Adrenal gland (tissue), 12 donors: ENCODE results near the gene INSRR. TPM values are rescaled to one million over a fixed set of nuclear protein-coding genes. Genes with fewer than 3 reads are reported as not detected.

Experiments
- DNase-seq, 7 donors: peaks; one replicate each; pipeline ENCODE4 v3.0.0-alpha.2; 2019 to 2020
- H3K27ac ChIP-seq, 5 donors: fragments of 200-600 bp; sonication (generic) in 4 of 5; 1 replicate in 3 of 5; 2 replicates in 2 of 5; pipeline versions ENCODE4 v1.5.1 to v1.8.0; 2016 to 2020; ENCODE audit warnings: mild to moderate bottlenecking in 1 of 5
- H3K27me3 ChIP-seq: fragments of 200-600 bp; 2 replicates; pipeline ENCODE4 v1.8.0; 2021
- H3K36me3 ChIP-seq, 2 donors: fragments of 200-600 bp; replicated peaks in 1 of 2; 1 replicate in 1 of 2; 2 replicates in 1 of 2; pipeline versions ENCODE4 v1.5.1 to v1.8.0; 2018 to 2022
- H3K4me1 ChIP-seq, 2 donors: fragments of 200-600 bp; replicated peaks in 1 of 2; 1 replicate in 1 of 2; 2 replicates in 1 of 2; pipeline versions ENCODE4 v1.5.1 to v1.8.0; 2018 to 2021
- H3K4me3 ChIP-seq, 4 donors: fragments of 200-600 bp; sonication (generic) in 3 of 4; one replicate each; pipeline ENCODE4 v1.5.1; 2016 to 2018
- H3K9me3 ChIP-seq, 3 donors: fragments of 200-600 bp; sonication (generic) in 1 of 3; replicated peaks in 1 of 3; 1 replicate in 2 of 3; 2 replicates in 1 of 3; pipeline versions ENCODE4 v1.5.1 to v1.8.0; 2016 to 2021
- CTCF ChIP-seq, 6 experiments: fragments of 450-650 bp in 4 of 6; fragments of 200-600 bp in 2 of 6; sonication (generic) in 1 of 6; IDR thresholded peaks; 1 replicate in 5 of 6; 2 replicates in 1 of 6; pipeline versions ENCODE4 v1.5.1 to v1.8.0; 2016 to 2021; ENCODE audit warnings: antibody characterized with exemption in 6 of 6, mild to moderate bottlenecking in 2 of 6, moderate library complexity in 1 of 6
- POLR2A ChIP-seq, 2 donors: fragments of 450-650 bp; IDR thresholded peaks; one replicate each; pipeline ENCODE4 v1.6.1; 2017; ENCODE audit warnings: antibody characterized with exemption in 2 of 2, mild to moderate bottlenecking in 2 of 2, moderate library complexity in 1 of 2
- WGBS, 4 donors: extraction: QIAGEN DNeasy Blood & Tissue Kit in 2 of 4; methylation state at CpG; one replicate each; pipeline versions ENCODE4 v1.1.5 to v1.1.7; 2013 to 2017; 5-methylcytosine and 5-hydroxymethylcytosine counted together
- intact Hi-C, 2 donors: fragments of 100-400 bp; cut with DNase I; formaldehyde crosslinking; loops; one replicate each; pipeline versions ENCODE4 v1.14.1 to v1.15.0; 2022 to 2023
- polyA plus RNA-seq, 3 donors: library from polyadenylated mRNA; stranded (reverse); fragments of 200-250 nt in 2 of 3; fragments of 350-450 nt in 1 of 3; fragmentation: Illumina TruSeq in 1 of 3; extraction: RNeasy Lipid Tissue Mini Kit (QIAGEN cat#74804) in 1 of 3; gene quantifications; one replicate each; pipeline ENCODE4 v1.2.3, GENCODE V29; 2013 to 2014
- total RNA-seq, 9 donors: library from RNA; depleted of rRNA in 4 of 9; stranded (reverse); fragments of >200 nt in 4 of 9; fragments of 120-200 nt in 1 of 9; fragmentation: NEBNext Ultra II Directional in 1 of 9; extraction: Animal tissue kit (Norgen Biotek cat#: 25700) in 1 of 9; gene quantifications; one replicate each; pipeline versions ENCODE4 v1.1.0 to v1.2.4, GENCODE V29; 2013 to 2023
- donor health status: healthy with polysubstance abuse.
- donor health status: Bipolar disorder and iron deficiency.
- donor health status: DM: yes; HTN: yes; CAD: no.
- donor health status: DM: no; HTN: no; CAD: no.
- donor health status: DM: no; HTN: no; CAD: no.
- donor health status: DM: yes; HTN: yes; CAD: no.

The INSRR gene
- total and polyA plus RNA-seq, 12 donors: 0.04 to 8.7 (median 0.35) TPM; not detected in 2

- no peak for DNase-seq
- Histone ChIP-seq H3K36me3 (no peaks in the 10 kb centered on the region), H3K4me3 (no peak overlapping the region), H3K9me3 (no peaks in the 10 kb centered on the region), H3K4me1 (no peaks in the 10 kb centered on the region), H3K27me3 (no peaks in the 10 kb centered on the region), H3K27ac (no peak overlapping the region)
- TF ChIP-seq POLR2A (IDR thresholded peaks at IDR 0.05): no peak
- TF ChIP-seq CTCF (IDR thresholded peaks at IDR 0.05): no peak
- intact Hi-C loops: no loop called here
- 59 to 80% (median 73%) methylated on average over 3 of the region's 3 CpGs for WGBS, 4 donors
These were observed 24.6 kb downstream of the INSRR start for GRCh38 chr1:156834322-156834721.

GRCh38 chr1:156833603-156834002 is 25.3 kb downstream of the INSRR start:
- Histone ChIP-seq H3K4me1 (no peaks in the 10 kb centered on the region), H3K9me3 (no peaks in the 10 kb centered on the region), H3K27ac (no peak overlapping the region), H3K27me3 (no peaks in the 10 kb centered on the region), H3K4me3 (no peak overlapping the region), H3K36me3 (no peaks in the 10 kb centered on the region)
- peak in 1 of 7 donors; percentile 11 for DNase-seq
- 51 to 65% (median 53%) methylated on average over 2 of the region's 2 CpGs for WGBS, 4 donors
- intact Hi-C loops: no loop called here
- no peak for TF ChIP-seq POLR2A (IDR thresholded peaks at IDR 0.05)
- TF ChIP-seq CTCF (IDR thresholded peaks at IDR 0.05): no peak

GRCh38 chr1:156832434-156832833 is 26.5 kb downstream of the INSRR start:
- intact Hi-C loops: no loop called here
- no peaks in the 10 kb centered on the region for H3K36me3 ChIP-seq
- no peaks in the 10 kb centered on the region for H3K9me3 ChIP-seq
- no peak overlapping the region for H3K27ac ChIP-seq
- H3K4me1 ChIP-seq: no peaks in the 10 kb centered on the region
- H3K27me3 ChIP-seq: no peaks in the 10 kb centered on the region
- no peak for DNase-seq
- WGBS, 4 donors: 60 to 77% (median 69%) methylated on average over 5 of the region's 5 CpGs
- no peak for TF ChIP-seq POLR2A (IDR thresholded peaks at IDR 0.05)
- no peak for TF ChIP-seq CTCF (IDR thresholded peaks at IDR 0.05)
- H3K4me3 ChIP-seq: no peak overlapping the region

- no peak overlapping the region for H3K27ac ChIP-seq
- no peaks in the 10 kb centered on the region for H3K36me3 ChIP-seq
- H3K27me3 ChIP-seq: no peaks in the 10 kb centered on the region
- no peaks in the 10 kb centered on the region for H3K4me1 ChIP-seq
- DNase-seq: no peak
- 59 to 74% (median 72%) methylated on average over 18 of the region's 18 CpGs for WGBS, 4 donors
- no peak overlapping the region for H3K4me3 ChIP-seq
- no peak for TF ChIP-seq CTCF (IDR thresholded peaks at IDR 0.05)
- no peak for TF ChIP-seq POLR2A (IDR thresholded peaks at IDR 0.05)
- H3K9me3 ChIP-seq: no peaks in the 10 kb centered on the region
- intact Hi-C loops: no loop called here
These were observed 30.4 kb downstream of the INSRR start for GRCh38 chr1:156828400-156829124.
